Duodenal mucosa (tissue), 2 donors: ENCODE data around the gene NAA80.
A peak's percentile ranks its signal among the peaks of the same experiment; 100 is the strongest.
"Not testable (repeated sequence)": the region's sequence is repeated elsewhere in the genome, so short reads cannot be mapped to it uniquely, and the experiment has no call there.

Experiments
- H3K27ac ChIP-seq: one replicate; pipeline ENCODE4 v1.7.0; 2013; ENCODE audit warnings: low read depth, low read length
- H3K27me3 ChIP-seq, 2 donors: one replicate each; pipeline ENCODE4 v1.7.0; 2013; ENCODE audit warnings: low read length in 2 of 2, control low read depth in 1 of 2; ENCODE audit not compliant: insufficient read depth in 2 of 2, control insufficient read depth in 1 of 2
- H3K36me3 ChIP-seq, 2 donors: one replicate each; pipeline ENCODE4 v1.7.0; 2013; ENCODE audit warnings: low read length in 2 of 2, control low read depth in 1 of 2; ENCODE audit not compliant: insufficient read depth in 2 of 2, control insufficient read depth in 1 of 2
- H3K4me1 ChIP-seq, 2 donors: one replicate each; pipeline ENCODE4 v1.7.0; 2013; ENCODE audit warnings: low read length in 2 of 2, control low read depth in 1 of 2; ENCODE audit not compliant: insufficient read depth in 2 of 2, control insufficient read depth in 1 of 2
- H3K4me3 ChIP-seq, 2 donors: one replicate each; pipeline ENCODE4 v1.7.0; 2013; ENCODE audit warnings: low read length in 2 of 2, low read depth in 1 of 2
- H3K9ac ChIP-seq, 2 donors: one replicate each; pipeline ENCODE4 v1.7.0; 2013; ENCODE audit warnings: low read length in 2 of 2, low read depth in 1 of 2
- H3K9me3 ChIP-seq, 2 donors: one replicate each; pipeline ENCODE4 v1.7.0; 2013; ENCODE audit warnings: low read length in 2 of 2, control low read depth in 1 of 2; ENCODE audit not compliant: control insufficient read depth in 1 of 2

The NAA80 gene

DNA sequence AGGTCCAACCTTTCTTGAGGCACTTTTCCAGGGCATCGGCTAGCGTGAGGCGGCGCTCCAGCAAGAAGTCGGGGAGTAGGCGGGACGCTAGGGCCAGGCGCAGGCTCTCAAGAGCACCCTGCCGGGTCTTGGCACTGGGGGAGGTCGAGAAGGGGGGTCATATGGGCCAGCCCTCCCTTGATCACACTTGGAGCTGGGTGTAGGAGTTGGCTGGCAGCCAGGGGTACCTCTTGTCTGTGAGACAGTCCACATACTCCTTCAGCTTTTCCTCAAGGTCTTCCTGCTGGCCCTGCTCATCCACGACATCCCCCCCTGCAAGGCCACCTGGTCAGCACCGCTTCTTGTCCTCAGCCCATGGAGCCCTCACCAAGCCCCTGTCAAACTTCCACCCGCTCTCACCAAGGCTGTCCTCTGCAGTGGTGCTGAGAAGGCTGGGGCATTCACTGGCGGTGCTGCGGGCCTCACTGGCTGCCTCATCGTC, 9.0 kb downstream of the NAA80 start:
- peaks cover 22 to 28% of the 10 kb centered on the region in 2 donors for H3K4me1 ChIP-seq
- H3K27me3 ChIP-seq = no peaks in the 10 kb centered on the region
- no peaks in the 10 kb centered on the region for H3K9me3 ChIP-seq
- H3K36me3 ChIP-seq = peaks cover 34 to 43% of the 10 kb centered on the region in 2 donors
- peak overlapping the region in 1 of 2 donors; percentile 38 for H3K9ac ChIP-seq
- no peak overlapping the region for H3K4me3 ChIP-seq
- H3K27ac ChIP-seq = no peak overlapping the region

GRCh38 chr3:50289130-50289529, 10.1 kb downstream of the NAA80 start:
- Histone ChIP-seq H3K4me1 (peaks cover 22 to 28% of the 10 kb centered on the region in 2 donors), H3K4me3 (no peak overlapping the region), H3K27me3 (no peaks in the 10 kb centered on the region), H3K27ac (no peak overlapping the region), H3K36me3 (peaks cover 34 to 43% of the 10 kb centered on the region in 2 donors), H3K9me3 (no peaks in the 10 kb centered on the region), H3K9ac (no peak overlapping the region)

- peaks cover 22 to 28% of the 10 kb centered on the region in 2 donors for H3K4me1 ChIP-seq
- peaks cover 34 to 43% of the 10 kb centered on the region in 2 donors for H3K36me3 ChIP-seq
- no peaks in the 10 kb centered on the region for H3K9me3 ChIP-seq
- H3K27me3 ChIP-seq = no peaks in the 10 kb centered on the region
- no peak overlapping the region for H3K27ac ChIP-seq
- H3K9ac ChIP-seq = no peak overlapping the region
- H3K4me3 ChIP-seq = no peak overlapping the region
These were observed 10.7 kb downstream of the NAA80 start for GRCh38 chr3:50288387-50289007.

GRCh38 chr3:50287262-50287661, 11.9 kb downstream of the NAA80 start:
- Histone ChIP-seq H3K9me3 (no peaks in the 10 kb centered on the region), H3K27me3 (no peaks in the 10 kb centered on the region), H3K4me3 (no peak overlapping the region), H3K27ac (no peak overlapping the region), H3K36me3 (peaks cover 34 to 43% of the 10 kb centered on the region in 2 donors), H3K4me1 (peaks cover 15 to 20% of the 10 kb centered on the region in 2 donors), H3K9ac (no peak overlapping the region)

GRCh38 chr3:50286322-50287227, 12.6 kb downstream of the NAA80 start:
- Histone ChIP-seq H3K9me3 (no peaks in the 10 kb centered on the region), H3K9ac (no peak overlapping the region), H3K4me1 (peaks cover 13 to 16% of the 10 kb centered on the region in 2 donors), H3K27me3 (no peaks in the 10 kb centered on the region), H3K4me3 (no peak overlapping the region), H3K27ac (no peak overlapping the region), H3K36me3 (peaks cover 34 to 43% of the 10 kb centered on the region in 2 donors)

DNA sequence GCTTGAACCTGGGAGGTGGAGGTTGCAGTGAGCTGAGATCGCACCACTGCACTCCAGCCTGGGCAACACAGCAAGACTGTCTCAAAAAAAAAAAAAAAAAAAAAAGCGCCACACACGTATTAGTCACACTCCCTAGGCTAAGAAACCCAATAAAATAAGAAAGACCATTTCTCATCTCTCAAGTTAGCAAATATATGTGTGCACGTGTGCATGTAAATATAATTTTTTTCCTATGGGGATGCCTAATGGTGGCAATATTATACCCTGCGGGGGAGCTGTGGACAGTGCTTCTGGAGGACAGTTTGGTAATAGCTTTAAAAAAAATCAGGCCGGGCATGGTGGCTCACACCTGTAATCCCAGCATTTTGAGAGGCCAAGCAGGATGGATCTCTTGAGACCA, 15.1 kb downstream of the NAA80 start:
- H3K9me3 ChIP-seq, H3K9ac ChIP-seq, H3K27me3 ChIP-seq, H3K27ac ChIP-seq, H3K4me3 ChIP-seq, H3K4me1 ChIP-seq: not testable (repeated sequence)
- H3K36me3 ChIP-seq = peaks cover 21 to 27% of the 10 kb centered on the region in 2 donors

DNA sequence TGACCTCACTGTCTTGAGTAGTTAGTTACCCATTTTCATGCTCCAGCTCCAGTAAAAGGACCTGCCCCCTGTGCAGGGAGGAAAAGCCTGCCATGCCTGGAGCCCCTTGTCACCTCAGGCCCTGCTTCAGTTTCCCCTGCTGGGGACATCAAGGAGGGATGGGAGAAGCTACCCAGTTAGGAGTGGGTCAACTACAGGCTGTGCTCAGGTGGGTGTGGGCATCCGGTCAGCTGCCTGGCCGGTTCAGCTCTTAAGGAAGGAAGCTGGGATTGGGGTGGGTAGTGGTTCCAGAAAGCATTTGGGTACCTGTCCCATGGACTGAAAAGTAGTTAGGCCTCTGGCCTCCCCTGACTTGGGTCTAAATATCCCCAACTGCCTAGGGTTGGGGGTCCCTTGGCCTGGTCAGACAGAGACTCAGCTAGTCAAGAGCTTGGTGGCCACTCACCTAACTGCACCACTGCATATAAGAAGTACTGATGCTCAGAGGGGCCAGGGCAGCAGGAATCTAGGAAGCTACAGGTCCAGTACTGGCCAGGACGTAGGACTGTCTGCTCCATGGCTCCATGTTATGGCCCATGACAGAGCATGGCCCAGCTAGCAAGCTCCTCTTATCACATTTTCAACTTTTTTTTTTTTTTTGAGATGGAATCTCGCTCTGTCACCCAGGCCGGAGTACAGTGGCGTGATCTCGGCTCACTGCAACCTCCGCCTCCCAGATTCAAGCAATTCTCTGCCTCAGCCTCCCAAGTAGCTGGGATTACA, 19.8 kb downstream of the NAA80 start:
- no peaks in the 10 kb centered on the region for H3K9me3 ChIP-seq
- H3K4me3 ChIP-seq = no peak overlapping the region
- peaks cover 0 to 8% of the 10 kb centered on the region in 2 donors for H3K36me3 ChIP-seq
- H3K27ac ChIP-seq = no peak overlapping the region
- no peak overlapping the region for H3K9ac ChIP-seq
- peaks cover 2 to 6% of the 10 kb centered on the region in 2 donors for H3K27me3 ChIP-seq
- peaks cover 0 to 2% of the 10 kb centered on the region in 2 donors for H3K4me1 ChIP-seq

DNA sequence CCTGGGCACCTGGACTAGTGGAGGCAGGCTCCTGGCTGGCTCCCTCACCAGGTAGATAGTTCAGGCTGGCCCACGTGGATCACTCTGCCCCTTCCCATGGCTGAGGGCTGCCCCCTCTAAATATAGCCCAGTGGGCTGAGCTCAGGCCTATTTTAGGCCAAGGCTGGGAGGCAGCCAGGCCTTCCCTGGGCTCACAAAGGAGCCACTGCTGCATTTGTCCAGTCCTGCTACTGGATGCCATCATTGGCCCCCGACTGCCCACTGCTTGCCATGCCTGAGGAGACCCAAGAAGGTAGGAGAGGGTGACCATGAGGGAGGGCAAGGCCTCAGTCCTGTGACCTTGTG, 20.4 kb downstream of the NAA80 start, which contains the start of gene LSMEM2:
Gene LSMEM2, plus strand, starts transcription at position 208 of the 345 bp plus-strand sequence. Its CDS starts 27 bp downstream, at position 235.
- Histone ChIP-seq H3K36me3 (peaks cover 0 to 8% of the 10 kb centered on the region in 2 donors), H3K27ac (no peak within 1 kb of the TSS), H3K4me1 (peaks cover 4 to 8% of the 10 kb centered on the region in 2 donors), H3K9me3 (no peaks in the 10 kb centered on the region), H3K4me3 (no peak within 1 kb of the TSS), H3K9ac (no peak within 1 kb of the TSS), H3K27me3 (peaks cover 4 to 6% of the 10 kb centered on the region in 2 donors)

DNA sequence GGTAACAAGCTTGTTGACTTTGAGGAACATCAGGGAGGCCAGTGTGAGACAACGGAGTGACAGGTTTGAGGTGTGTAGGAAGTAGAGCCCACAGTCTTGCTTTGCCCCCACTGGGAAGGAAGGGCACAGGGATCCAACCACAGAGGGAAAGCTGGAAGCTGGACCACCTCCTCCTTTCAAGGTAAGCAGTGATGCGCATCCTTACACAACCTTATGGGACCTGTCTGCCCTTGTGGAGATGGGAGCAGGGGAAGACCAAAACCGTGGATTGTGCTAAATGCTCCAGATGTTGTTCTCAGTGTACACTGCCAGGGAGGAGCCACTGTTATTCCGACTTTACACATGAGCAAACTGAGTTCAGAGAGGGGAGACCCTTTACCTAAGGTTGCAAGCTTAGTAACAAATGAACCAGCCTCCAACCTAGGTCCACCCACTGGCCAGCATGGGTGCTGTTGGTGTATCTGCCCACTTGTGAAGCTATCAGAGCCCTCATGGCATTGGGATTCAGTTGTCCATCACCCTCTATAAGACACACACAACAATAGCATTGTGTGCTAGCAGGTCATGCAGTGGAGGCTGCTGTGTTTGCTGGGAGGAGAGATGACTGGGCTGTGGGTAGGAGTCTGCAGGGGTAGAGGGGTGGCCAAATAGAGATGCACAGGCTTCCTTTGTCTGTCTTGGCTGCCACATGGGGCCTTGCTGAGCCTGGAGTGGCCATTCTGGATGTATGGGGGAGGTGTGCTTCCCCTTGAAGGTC, 20.9 kb downstream of the NAA80 start:
- no peak overlapping the region for H3K4me3 ChIP-seq
- peaks cover 0 to 8% of the 10 kb centered on the region in 2 donors for H3K36me3 ChIP-seq
- no peak overlapping the region for H3K27ac ChIP-seq
- H3K9ac ChIP-seq = no peak overlapping the region
- no peaks in the 10 kb centered on the region for H3K9me3 ChIP-seq
- H3K27me3 ChIP-seq = peaks cover 4 to 6% of the 10 kb centered on the region in 2 donors
- peaks cover 7 to 13% of the 10 kb centered on the region in 2 donors for H3K4me1 ChIP-seq
